NB4 (cell line): ENCODE results near the gene TEX10.

ENCODE experiments used
- MYC ChIP-seq: IDR thresholded peaks from 2 replicates; pipeline ENCODE4 v1.6.1; 2011; ENCODE audit warnings: low read depth, low read length
- POLR2A ChIP-seq: IDR thresholded peaks from 2 replicates; pipeline ENCODE4 v1.6.1; 2011; ENCODE audit warnings: mild to moderate bottlenecking; ENCODE audit not compliant: insufficient read length; ENCODE audit errors: extremely low read depth
- TF ChIP-seq, protein P1 (sequence below): IDR thresholded peaks from one replicate; pipeline ENCODE4 v1.5.1; 2012; ENCODE audit warnings: low read depth, low read length
- TF ChIP-seq, protein P2 (sequence below): IDR thresholded peaks from 2 replicates; pipeline ENCODE4 v1.6.1; 2011; ENCODE audit warnings: low read depth, low read length

DNA sequence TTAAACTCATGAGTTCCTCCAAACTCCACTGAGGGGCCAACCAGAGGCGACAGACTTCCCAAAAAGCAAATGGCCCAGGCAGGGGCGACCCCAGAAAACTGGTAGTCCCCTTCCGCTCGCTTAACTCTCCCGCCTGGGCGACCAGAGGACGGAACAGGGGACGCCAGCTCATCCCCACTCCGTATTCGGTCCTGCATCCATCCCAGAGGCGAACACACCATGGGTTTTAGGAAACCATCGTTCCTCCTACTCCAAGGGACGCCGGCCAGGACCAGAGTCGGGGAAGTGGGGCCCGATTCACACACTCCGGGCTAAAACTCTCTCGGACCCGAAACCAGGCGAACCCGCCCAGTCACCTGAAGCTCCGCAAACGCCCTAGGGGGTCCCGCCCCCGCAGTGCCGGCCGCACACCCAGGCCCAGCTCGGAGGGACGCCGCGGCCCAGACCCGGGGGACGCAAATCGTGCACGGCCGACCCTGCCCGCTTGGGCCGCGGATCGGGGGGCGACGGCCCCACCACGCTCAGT, 478 bp downstream of the TEX10 start:
- TF ChIP-seq, protein P1, sequence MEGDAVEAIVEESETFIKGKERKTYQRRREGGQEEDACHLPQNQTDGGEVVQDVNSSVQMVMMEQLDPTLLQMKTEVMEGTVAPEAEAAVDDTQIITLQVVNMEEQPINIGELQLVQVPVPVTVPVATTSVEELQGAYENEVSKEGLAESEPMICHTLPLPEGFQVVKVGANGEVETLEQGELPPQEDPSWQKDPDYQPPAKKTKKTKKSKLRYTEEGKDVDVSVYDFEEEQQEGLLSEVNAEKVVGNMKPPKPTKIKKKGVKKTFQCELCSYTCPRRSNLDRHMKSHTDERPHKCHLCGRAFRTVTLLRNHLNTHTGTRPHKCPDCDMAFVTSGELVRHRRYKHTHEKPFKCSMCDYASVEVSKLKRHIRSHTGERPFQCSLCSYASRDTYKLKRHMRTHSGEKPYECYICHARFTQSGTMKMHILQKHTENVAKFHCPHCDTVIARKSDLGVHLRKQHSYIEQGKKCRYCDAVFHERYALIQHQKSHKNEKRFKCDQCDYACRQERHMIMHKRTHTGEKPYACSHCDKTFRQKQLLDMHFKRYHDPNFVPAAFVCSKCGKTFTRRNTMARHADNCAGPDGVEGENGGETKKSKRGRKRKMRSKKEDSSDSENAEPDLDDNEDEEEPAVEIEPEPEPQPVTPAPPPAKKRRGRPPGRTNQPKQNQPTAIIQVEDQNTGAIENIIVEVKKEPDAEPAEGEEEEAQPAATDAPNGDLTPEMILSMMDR = no peak
- no peak for TF ChIP-seq POLR2A
- TF ChIP-seq, protein P2, sequence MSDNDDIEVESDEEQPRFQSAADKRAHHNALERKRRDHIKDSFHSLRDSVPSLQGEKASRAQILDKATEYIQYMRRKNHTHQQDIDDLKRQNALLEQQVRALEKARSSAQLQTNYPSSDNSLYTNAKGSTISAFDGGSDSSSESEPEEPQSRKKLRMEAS = no peak
- TF ChIP-seq MYC = no peak
